Measurements from ENCODE around the gene LFNG.
"Not testable (repeated sequence)": the region's sequence is repeated elsewhere in the genome, so short reads cannot be mapped to it uniquely, and the experiment has no call there.

LFNG gene

DNA sequence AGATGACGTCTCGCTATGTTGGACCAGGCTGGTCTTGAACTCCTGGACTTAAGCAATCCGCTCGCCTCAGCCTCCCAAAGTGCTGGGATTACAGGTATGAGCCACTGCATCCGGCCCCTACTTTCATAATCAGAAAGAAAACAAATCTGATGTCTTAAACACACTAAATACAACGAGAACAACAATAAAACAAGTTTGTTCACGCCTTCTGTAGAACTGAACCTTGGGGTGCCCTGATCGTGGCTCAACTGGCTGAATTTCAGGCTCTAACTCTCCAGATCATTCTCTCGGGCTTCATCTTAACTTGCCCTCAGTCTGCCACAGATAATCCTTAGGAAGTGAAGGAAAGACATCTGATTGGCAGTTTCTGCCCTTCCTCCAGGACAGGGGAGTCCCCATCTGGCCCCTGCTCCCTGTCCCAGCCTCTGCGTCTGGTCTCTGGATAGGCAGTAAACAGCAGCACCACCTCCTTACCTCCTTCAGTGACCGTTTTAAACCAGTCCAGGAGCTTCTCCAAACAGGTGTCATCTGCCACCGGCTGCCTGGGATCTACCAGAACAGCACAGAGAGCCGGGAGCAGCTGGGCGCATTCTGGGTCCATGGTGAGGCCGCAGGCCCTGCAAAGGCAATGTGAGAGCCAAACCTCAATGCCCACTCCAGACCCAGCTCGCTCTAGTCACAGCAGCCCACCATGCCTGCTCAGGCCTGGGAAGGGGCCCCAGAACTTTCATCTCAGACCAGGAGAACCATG, 34.4 kb downstream of the LFNG start:
- H3K27me3 Mint-ChIP-seq: no peaks in the 10 kb centered on the region
- peak overlapping the region; percentile 88 for H3K4me3 Mint-ChIP-seq
- peak overlapping the region; percentile 46 for H3K27ac Mint-ChIP-seq
- peaks cover 44% of the 10 kb centered on the region for H3K4me1 Mint-ChIP-seq
- H3K36me3 Mint-ChIP-seq: no peaks in the 10 kb centered on the region
- no peaks in the 10 kb centered on the region for H3K9me3 Mint-ChIP-seq

DNA sequence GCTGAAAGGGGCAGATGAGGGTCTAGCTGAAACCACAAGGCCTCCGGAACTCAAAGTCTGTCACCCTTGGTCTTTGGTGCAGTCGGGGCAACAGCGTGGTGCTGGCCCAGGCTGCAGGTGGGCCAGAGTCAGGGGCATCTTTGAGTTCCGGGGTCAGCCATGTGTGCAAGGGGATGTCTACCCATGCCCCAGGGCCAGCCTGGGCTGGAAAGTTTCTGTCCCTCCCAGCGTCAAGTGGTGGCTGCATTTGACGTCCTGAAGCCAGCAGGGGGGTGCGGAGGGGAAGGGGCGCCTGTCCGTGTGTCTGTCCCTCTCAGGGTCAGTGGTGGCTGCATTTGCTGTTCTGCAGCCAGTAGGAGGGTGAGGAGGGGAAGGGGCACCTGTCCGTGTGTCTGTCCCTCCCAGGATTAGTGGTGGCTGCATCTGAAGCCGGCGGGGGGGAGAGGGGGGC, 35.1 kb downstream of the LFNG start:
- no peaks in the 10 kb centered on the region for H3K9me3 Mint-ChIP-seq
- H3K4me3 Mint-ChIP-seq: peak overlapping the region; percentile 88
- H3K36me3 Mint-ChIP-seq: no peaks in the 10 kb centered on the region
- H3K27me3 Mint-ChIP-seq: no peaks in the 10 kb centered on the region
- peak overlapping the region; percentile 79 for H3K27ac Mint-ChIP-seq
- peaks cover 38% of the 10 kb centered on the region for H3K4me1 Mint-ChIP-seq

DNA sequence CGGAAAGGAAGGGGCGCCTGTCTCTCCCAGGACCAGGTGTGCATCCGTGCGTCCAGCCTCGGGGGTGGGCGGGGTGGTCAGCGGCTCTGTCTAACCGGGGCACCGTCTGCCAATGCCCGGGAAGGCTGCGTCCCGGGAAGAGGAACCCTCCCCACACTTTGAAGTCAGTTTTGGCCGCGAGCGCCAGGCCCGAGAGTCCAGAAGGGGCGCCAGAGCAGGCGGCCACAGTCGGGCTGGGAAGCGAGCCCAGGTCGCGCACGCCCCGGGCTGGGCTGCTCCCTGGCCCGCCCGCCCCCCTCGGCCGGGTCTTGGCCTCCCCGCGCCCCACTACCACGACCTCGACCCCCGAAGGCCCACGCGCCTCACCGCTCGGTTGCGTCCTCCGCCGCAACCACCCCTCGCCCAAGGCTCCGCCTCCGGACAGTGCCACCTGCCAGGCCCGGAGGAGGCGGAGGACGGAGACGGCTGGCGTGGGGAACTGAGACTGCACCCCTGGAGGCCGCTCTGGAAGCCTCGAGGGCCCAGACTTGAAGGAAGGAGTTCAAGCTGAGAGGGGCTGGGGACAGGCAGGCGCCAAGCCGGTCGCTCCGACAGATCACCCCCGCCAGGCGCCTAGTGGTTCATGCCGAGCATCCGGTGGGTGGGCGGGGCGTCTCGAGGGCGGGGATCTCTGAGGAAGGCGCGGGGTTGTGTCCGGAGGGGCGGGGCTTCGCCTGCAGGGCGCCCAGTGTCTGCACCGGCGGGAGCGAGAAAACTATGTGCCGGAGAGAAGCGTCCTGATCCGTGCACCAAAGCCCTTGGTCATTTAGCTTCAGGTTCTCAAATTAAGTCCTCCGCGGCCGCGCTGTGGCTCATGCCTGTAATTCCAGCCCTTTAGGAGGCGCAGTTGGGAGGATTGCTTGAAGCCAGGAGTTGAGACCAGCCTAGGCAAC, 35.8 kb downstream of the LFNG start, which contains the start of gene BRAT1:
BRAT1 (minus strand) TSS at position 404 of the 932 bp plus-strand sequence. CDS start 1,093 bp downstream, outside the sequence.
- Mint-ChIP-seq H3K4me3 (peak within 1 kb of the TSS; percentile 88), H3K9me3 (no peaks in the 10 kb centered on the region), H3K27me3 (no peaks in the 10 kb centered on the region), H3K4me1 (peaks cover 40% of the 10 kb centered on the region), H3K27ac (peak within 1 kb of the TSS; percentile 91), H3K36me3 (no peaks in the 10 kb centered on the region)

DNA sequence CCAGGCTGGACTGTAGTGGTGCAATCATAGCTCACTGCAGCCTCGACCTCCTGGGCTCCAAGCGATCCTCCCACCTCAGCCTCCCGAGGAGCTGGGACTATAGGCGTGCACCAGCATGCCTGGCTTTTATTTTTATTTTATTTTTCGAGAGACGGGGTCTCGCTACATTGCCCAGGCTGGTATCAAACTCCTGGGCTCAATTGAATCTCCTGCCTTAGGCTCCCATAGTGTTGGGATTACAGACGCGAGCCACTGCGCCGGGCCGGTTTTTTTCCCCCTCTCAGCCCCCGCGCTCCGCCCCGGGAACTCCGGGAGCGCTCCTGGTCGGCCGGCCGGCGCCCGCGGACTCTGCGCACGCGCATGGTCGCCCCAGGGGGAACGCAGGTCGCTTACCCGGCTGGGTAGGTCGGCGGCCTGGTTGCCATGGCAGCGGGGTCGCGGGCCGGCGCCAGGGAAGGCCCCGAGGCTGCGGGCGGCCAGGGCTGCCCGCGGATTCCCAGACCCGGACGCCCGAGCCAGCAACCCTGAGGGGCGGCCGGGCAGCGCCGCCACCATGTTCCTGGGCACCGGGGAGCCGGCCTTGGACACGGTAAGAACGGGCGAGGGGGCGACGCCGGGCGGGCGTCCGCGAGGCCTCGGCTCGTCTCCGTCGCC, 39.2 kb downstream of the LFNG start, which contains the start of gene IQCE:
IQCE (plus strand) TSS at position 351 of the 654 bp plus-strand sequence; CDS start at position 554, 203 bp downstream.
- Mint-ChIP-seq H3K27me3 (no peaks in the 10 kb centered on the region), H3K4me1 (peaks cover 26% of the 10 kb centered on the region), H3K4me3 (peak within 1 kb of the TSS; percentile 78), H3K27ac (no peak within 1 kb of the TSS), H3K9me3 (no peaks in the 10 kb centered on the region), H3K36me3 (no peaks in the 10 kb centered on the region)

DNA sequence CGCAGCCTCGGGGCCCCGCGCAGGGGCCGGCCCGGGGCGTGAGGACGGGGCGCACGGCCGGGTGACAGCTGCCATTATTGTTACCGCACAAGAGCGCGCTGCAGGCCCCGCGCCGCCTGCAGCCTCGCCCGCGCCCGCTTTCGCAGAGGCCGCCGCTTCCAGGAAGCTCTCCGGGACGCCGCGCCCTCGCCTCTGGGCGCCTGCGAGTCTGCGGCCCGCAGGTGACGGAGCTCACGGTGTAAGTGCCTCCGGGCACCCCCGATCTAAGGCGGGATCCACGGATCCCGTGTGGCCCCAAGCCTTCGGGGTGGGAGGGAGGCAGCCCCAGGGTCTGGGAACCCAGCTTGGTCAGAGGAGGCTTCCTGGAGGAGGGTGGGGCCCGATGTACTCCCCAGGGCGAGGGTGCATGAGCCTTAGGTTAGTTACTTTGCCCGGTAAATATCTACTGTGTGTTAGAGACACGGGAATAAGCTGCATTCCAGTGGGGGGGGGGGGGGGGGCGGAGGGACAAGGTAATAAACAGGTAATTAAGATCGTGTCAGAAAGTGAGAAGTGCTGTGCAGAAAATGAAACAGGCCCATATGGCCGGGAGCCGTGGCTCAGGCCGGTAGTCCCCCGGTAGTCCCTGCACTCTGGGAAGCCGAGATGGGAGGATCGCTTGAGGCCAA, 39.8 kb downstream of the LFNG start:
- no peak overlapping the region for H3K27ac Mint-ChIP-seq
- peak overlapping the region; percentile 74 for H3K4me3 Mint-ChIP-seq
- no peaks in the 10 kb centered on the region for H3K9me3 Mint-ChIP-seq
- peaks cover 20% of the 10 kb centered on the region for H3K4me1 Mint-ChIP-seq
- H3K36me3 Mint-ChIP-seq: no peaks in the 10 kb centered on the region
- H3K27me3 Mint-ChIP-seq: no peaks in the 10 kb centered on the region

DNA sequence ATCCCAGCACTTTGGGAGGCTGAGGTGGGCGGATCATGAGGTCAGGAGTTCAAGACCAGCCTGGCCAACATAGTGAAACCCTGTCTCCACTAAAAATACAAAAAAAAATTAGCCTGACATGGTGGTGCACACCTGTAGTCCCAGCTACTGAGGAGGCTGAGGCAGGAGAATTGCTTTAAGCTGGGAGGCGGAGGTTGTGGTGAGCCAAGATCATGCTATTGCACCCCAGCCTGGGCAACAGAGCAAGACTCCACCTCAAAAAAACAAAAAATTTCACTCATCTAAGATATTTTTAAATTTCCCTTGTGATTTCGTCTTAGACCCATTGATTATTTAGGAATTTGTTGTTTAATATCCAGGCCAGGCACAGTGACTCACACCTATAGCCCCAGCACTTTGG, 44.4 kb downstream of the LFNG start:
- H3K4me1 Mint-ChIP-seq, H3K9me3 Mint-ChIP-seq, H3K27ac Mint-ChIP-seq, H3K27me3 Mint-ChIP-seq, H3K36me3 Mint-ChIP-seq, H3K4me3 Mint-ChIP-seq: not testable (repeated sequence)

DNA sequence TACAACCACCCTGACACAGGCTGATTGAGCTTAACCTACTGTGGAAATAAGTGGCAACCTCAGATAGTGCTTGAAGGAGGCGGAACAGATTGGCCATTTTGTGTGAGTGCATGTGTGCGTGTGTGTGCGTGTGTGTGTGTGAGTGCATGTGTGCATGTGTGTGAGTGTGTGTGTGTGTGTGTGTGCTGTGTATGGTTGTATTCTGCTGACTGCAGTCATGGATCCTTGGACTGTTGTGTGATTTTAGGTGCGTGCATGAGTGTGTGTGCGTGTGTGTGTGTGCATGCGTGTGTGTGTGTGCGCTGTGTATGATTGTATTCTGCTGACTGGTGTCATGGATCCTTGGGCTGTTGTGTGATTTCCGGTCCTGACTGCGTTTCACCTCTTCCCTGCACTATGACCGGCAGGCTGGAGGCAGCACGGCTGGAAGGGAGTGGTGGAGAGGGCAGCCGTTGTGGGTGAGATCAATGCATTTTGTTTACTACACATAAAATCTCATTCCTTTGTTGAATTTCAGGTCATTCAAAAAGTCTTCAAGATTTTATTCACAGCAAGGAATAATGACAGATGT, 45.5 kb downstream of the LFNG start:
- no peak overlapping the region for H3K27ac Mint-ChIP-seq
- H3K4me3 Mint-ChIP-seq: no peak overlapping the region
- H3K36me3 Mint-ChIP-seq: no peaks in the 10 kb centered on the region
- H3K27me3 Mint-ChIP-seq: no peaks in the 10 kb centered on the region
- peaks cover 5% of the 10 kb centered on the region for H3K4me1 Mint-ChIP-seq
- H3K9me3 Mint-ChIP-seq: no peaks in the 10 kb centered on the region

DNA sequence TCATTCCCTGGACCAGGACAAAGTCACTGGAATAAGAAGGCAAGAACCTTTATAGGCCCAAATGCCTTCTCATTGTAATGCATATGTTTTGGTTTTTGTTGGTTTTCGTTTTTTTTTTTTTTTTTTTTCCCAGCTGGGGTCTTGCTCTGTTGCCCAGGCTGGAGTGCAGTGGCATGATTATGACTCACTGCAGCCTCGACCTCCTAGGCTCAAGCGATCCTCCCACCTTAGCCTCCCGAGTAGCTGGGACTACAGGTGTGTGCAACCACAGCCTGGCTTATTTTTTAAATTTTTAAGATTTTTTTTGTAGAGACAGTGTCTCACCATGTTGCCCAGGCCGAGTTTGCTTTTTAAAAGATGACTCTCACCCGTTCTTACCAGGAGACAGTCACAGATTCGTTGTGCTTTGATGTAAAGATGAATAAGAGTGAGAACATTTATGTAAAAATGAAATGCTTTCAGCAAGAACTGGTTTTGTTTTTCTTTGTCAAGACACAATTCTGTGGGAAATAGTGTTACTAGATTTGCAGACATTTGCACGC, 46.8 kb downstream of the LFNG start:
- Mint-ChIP-seq H3K27me3 (no peaks in the 10 kb centered on the region), H3K36me3 (no peaks in the 10 kb centered on the region), H3K4me1 (peaks cover 4% of the 10 kb centered on the region), H3K9me3 (no peaks in the 10 kb centered on the region), H3K27ac (no peak overlapping the region), H3K4me3 (no peak overlapping the region)

DNA sequence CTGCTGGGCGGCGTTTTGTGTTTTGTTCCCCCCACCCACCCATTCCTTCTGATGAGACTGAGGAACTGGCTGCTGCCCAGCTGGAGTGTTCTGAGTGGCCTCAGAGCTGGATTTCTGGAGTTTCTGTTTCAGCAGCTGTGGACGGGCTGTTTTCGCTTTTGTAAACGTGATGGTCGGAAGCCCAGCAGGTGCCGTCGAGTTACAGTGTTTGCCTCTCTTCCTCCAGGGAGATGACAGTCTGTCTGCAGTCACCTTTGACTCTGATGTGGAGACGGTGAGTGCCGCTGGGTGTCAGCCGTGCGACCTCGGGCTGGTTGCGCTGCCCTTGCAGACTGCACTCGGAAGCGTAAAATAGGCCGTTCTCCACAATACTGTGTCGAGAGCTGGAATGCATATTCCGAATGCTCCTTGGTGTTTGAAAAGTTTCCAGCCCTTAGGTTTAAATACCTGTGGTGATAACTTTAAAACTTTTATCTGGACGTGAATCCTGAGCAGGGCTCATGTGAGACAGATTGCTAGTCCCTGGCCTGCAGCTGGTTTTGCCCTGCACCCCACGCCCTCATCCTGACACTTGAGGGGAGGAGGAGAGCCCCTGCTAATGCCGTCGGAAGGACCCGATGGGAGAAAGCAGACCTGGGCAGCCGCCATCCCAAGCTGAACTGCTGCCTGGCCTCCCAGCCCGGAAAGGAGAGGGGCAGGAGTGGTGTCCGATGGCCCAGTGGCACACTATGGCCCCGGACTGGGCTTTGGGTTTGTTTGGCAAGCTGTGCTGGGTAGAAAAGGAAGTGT, 47.5 kb downstream of the LFNG start:
- Mint-ChIP-seq H3K4me1 (peaks cover 2% of the 10 kb centered on the region), H3K9me3 (no peaks in the 10 kb centered on the region), H3K27ac (no peak overlapping the region), H3K36me3 (no peaks in the 10 kb centered on the region), H3K27me3 (no peaks in the 10 kb centered on the region), H3K4me3 (no peak overlapping the region)

DNA sequence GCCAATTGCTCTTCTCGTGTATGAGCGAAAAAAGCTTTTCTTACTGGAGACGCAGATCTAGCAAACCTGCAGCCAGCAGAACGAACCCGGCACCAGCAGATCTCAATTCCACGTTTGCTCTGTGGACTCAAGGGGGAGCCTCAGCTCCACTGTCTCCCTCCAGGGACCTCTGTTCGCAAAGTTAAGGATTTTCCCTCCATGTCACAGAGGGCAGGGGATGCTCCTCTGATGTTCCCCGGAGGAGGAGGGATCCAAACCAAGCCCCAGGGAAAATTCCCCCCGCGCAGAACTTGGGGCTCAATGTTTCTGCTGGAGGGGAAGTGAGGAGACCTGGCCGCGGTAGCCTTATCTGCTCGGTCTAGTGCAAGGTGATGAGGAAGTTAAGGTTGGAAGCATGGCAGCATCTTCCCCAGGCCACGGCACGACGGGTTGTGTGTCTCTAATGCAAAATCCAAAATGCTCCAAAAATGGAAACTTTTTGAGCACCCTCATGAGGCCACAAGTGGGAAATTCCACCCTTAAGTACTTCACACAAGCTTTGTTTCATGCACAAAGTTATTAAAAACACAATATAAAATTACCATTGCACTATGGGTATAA, 48.2 kb downstream of the LFNG start:
- Mint-ChIP-seq H3K9me3 (no peaks in the 10 kb centered on the region), H3K4me1 (peaks cover 4% of the 10 kb centered on the region), H3K4me3 (no peak overlapping the region), H3K27me3 (no peaks in the 10 kb centered on the region), H3K27ac (no peak overlapping the region), H3K36me3 (peaks cover under 1% of the 10 kb centered on the region)

DNA sequence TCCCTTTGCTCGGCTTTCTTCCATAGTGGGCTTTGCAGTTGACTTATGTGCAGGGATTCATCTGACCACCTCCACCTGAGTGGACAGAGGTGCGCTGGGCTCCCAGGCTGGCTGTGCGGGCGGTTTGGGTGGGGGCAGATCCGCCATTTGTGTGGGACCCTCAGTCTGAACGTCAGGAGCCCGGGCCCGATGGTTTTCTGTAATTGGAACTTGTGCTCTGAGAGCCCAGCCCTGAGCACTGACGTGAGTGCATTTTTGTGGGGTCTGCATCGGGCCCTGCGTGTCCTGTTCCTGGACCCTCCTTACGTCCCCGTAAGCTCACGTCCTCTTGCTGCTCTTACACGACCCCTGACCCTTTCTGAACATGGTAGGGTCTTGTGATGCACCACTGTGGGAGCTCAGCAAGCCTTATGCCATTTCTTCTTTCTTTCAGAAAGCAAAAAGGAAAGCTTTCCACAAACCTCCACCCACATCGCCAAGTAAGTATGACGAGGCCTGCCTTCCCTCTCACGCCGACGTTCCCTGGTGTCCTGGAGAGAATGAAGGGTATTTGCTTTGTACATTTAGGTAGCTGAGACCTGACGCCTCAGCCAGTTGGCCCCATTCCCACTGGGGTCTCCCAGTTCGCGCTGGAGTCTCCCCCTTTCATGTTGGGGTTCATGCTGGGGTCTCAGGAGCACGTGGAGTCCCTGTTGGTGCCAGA, 49.1 kb downstream of the LFNG start:
- Mint-ChIP-seq H3K4me3 (no peak overlapping the region), H3K4me1 (peaks cover 4% of the 10 kb centered on the region), H3K9me3 (no peaks in the 10 kb centered on the region), H3K36me3 (peaks cover 4% of the 10 kb centered on the region), H3K27ac (no peak overlapping the region), H3K27me3 (no peaks in the 10 kb centered on the region)

DNA sequence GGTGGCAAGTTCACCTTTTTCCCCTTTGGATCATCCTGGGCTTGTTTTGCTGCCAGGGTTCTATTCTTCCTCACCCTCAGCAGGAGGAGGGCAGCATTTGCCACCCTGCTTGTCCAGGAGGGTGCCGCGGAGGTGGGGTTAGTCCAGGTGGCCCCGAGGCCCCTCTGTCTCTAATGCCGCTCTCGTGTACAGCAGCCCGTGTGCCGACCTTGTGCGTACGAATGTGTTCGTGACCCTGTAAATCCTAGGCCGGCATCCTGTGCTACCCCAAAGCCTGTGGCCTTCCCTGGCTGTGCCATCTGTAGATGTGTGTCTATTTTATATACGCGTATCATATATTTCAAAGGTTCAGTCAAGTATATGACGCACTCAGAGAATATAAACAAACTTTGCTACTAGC, 49.8 kb downstream of the LFNG start:
- H3K4me1 Mint-ChIP-seq: peaks cover 4% of the 10 kb centered on the region
- H3K4me3 Mint-ChIP-seq: no peak overlapping the region
- H3K36me3 Mint-ChIP-seq: peaks cover 4% of the 10 kb centered on the region
- no peaks in the 10 kb centered on the region for H3K27me3 Mint-ChIP-seq
- no peak overlapping the region for H3K27ac Mint-ChIP-seq
- H3K9me3 Mint-ChIP-seq: no peaks in the 10 kb centered on the region

DNA sequence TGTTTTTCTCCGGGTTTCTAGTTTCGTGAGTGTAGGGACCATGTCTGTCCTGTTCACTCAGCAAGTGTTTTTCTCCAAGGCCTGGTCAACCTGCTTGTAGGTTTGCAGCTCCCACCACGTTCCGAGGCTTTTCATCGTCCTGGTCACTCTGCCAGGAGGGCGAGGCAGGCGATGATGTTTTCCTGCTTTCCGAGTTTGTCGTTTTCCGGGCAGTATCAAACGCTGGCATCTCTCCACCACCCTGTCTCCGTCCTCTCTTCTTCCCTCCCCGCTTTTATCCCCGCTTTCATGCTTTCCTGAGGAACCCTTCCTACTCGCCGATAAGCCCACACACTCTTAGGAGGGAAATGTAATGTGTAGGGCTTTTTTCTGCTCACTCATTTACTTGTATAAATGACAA, 50.4 kb downstream of the LFNG start:
- no peaks in the 10 kb centered on the region for H3K27me3 Mint-ChIP-seq
- H3K4me3 Mint-ChIP-seq: no peak overlapping the region

More for the DNA sequence above, 50.4 kb downstream of the LFNG start:
- peaks cover 4% of the 10 kb centered on the region for H3K36me3 Mint-ChIP-seq
- H3K9me3 Mint-ChIP-seq: no peaks in the 10 kb centered on the region
- peaks cover 4% of the 10 kb centered on the region for H3K4me1 Mint-ChIP-seq
- no peak overlapping the region for H3K27ac Mint-ChIP-seq

Data from activated naive CD4-positive, alpha-beta T cell treated with anti-CD3 and anti-CD28 coated beads, Interleukin-2, amount 50 U/mL, for 24 hours (primary cell).